ENCODE measurements around the gene FAT3. TPM values are rescaled to one million over a fixed set of nuclear protein-coding genes. Genes with fewer than 3 reads are reported as not detected.

The FAT3 gene
- polyA plus RNA-seq, 1 donor (not counting 4 experiments of a cell fraction or from before 2014, with no cell fraction given) = 0.69 TPM

DNA sequence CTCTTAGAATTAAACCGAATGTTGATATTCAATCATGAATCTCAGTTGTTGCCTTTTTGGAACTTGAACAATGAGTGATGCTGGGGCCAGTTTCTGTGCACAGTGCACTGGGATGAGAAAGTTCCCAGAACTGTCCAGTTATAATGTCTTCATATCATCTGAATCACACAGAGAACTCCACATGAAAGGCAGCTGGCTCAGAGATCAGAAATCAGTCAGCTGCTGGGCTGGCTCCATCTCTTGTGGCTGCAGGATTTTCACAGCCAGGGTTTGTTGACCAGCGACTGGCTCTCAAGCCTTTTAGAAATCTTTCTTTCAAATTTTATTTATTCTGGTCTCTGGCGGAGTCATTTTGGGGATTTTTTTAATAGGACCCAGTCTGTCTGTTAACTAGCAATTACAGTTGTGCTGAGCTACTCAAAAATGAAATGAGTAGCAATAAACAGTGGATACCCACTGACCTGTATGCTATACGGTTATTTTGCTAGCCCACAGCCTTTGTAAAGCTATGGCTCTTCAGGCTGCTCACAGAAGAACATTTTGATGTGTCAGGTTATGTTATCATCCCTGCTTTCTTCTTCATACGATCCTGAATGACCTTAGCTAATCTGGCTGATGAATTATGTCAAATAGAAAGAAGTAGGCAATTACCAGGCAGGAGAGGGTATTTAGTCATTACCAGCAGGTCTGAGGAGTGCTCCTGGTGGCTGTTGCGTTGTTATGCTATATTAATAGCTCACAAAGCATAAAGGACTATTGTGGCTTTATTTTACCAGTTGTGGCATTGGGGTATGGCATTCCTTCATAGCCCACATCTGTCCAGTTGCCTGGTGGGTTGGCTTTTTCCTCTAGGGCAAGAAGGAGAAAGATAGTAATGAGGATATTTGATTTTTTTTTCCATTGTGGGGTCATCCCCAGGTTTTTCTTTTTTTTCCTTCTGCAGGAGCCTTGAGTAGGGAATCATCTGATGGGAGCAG lies 3.6 kb downstream of the FAT3 start:
- Histone ChIP-seq H3K4me1 (ENCODE audit: control insufficient read depth, extremely low read depth, insufficient read depth, low read length) (peaks cover 2% of the 10 kb centered on the region), H3K4me3 (ENCODE audit: control insufficient read depth in 2 of 3, extremely low read depth in 1 of 3, insufficient read depth in 2 of 3, low read depth in 1 of 3, low read length in 3 of 3) (no peak overlapping the region), H3K27me3 (ENCODE audit: control insufficient read depth, extremely low read depth, insufficient read depth, low read length) (peaks cover 54% of the 10 kb centered on the region), H4K20me1 (ENCODE audit: control insufficient read depth, extremely low read depth, insufficient read depth, low read length) (no peaks in the 10 kb centered on the region), H3K9ac (ENCODE audit: control insufficient read depth, extremely low read depth, insufficient read depth, low read length) (no peak overlapping the region), H3K9me1 (ENCODE audit: control insufficient read depth, extremely low read depth, insufficient read depth, low read length) (no peaks in the 10 kb centered on the region), H3K4me2 (ENCODE audit: control insufficient read depth, extremely low read depth, insufficient read depth, low read depth, low read length) (no peak overlapping the region), H3K27ac (ENCODE audit: control insufficient read depth, insufficient read depth, low read length) (no peak overlapping the region), H3K9me3 (ENCODE audit: control insufficient read depth, low read depth, low read length) (no peaks in the 10 kb centered on the region), H3K36me3 (ENCODE audit: control insufficient read depth in 2 of 2, extremely low read depth in 1 of 2, insufficient read depth in 2 of 2, low read length in 2 of 2) (no peaks in the 10 kb centered on the region), H3K79me2 (ENCODE audit: control insufficient read depth, insufficient read depth, low read length) (no peaks in the 10 kb centered on the region), H2AFZ (ENCODE audit: control insufficient read depth, low read length) (no peak overlapping the region)
- DNase-seq (ENCODE audit: low read depth, low spot score) (no peak), FAIRE-seq (no peak)
- dilution Hi-C loops (cut with MboI; ENCODE audit: extremely low pct_ligation_motif_present, low sequenced_read_pairs) = no loop called here
- TF ChIP-seq, protein P1, sequence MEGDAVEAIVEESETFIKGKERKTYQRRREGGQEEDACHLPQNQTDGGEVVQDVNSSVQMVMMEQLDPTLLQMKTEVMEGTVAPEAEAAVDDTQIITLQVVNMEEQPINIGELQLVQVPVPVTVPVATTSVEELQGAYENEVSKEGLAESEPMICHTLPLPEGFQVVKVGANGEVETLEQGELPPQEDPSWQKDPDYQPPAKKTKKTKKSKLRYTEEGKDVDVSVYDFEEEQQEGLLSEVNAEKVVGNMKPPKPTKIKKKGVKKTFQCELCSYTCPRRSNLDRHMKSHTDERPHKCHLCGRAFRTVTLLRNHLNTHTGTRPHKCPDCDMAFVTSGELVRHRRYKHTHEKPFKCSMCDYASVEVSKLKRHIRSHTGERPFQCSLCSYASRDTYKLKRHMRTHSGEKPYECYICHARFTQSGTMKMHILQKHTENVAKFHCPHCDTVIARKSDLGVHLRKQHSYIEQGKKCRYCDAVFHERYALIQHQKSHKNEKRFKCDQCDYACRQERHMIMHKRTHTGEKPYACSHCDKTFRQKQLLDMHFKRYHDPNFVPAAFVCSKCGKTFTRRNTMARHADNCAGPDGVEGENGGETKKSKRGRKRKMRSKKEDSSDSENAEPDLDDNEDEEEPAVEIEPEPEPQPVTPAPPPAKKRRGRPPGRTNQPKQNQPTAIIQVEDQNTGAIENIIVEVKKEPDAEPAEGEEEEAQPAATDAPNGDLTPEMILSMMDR (optimal IDR thresholded peaks at IDR 0.05 in 1 of 3, IDR thresholded peaks at IDR 0.05 in 1 of 3, conservative IDR thresholded peaks at IDR 0.05 in 1 of 3; ENCODE audit: extremely low read depth in 1 of 3, insufficient read depth in 2 of 3, low read length in 3 of 3) = no peak
- TF ChIP-seq EZH2 (IDR thresholded peaks at IDR 0.05; ENCODE audit: low read length) = peak; percentile 18

DNA sequence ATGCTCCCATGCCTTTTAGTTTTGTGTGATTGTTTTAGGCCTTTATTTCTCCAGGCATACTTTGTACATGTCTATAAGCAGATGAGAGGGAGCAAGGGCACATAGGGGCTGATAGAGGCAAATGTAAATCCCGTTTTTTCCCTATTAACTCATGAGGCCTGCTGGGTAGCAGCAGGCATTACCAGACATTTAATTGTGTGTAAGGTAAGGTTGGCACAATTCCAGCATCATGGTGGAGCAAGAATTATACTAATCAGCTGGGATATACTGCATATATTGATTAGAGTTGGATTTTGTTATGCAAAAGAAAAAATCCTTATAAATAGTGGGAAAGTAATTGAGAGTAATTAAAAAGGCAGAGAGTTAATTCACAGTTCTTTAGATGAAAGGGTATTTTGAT lies 12.2 kb downstream of the FAT3 start:
- TF ChIP-seq, protein P1 (optimal IDR thresholded peaks at IDR 0.05 in 1 of 3, IDR thresholded peaks at IDR 0.05 in 1 of 3, conservative IDR thresholded peaks at IDR 0.05 in 1 of 3; ENCODE audit: extremely low read depth in 1 of 3, insufficient read depth in 2 of 3, low read length in 3 of 3) = no peak
- no peak for TF ChIP-seq EZH2 (IDR thresholded peaks at IDR 0.05; ENCODE audit: low read length)
- Histone ChIP-seq H3K36me3 (ENCODE audit: control insufficient read depth in 2 of 2, extremely low read depth in 1 of 2, insufficient read depth in 2 of 2, low read length in 2 of 2) (no peaks in the 10 kb centered on the region), H3K4me1 (ENCODE audit: control insufficient read depth, extremely low read depth, insufficient read depth, low read length) (no peaks in the 10 kb centered on the region), H3K9me3 (ENCODE audit: control insufficient read depth, low read depth, low read length) (no peaks in the 10 kb centered on the region), H3K27me3 (ENCODE audit: control insufficient read depth, extremely low read depth, insufficient read depth, low read length) (no peaks in the 10 kb centered on the region), H3K9me1 (ENCODE audit: control insufficient read depth, extremely low read depth, insufficient read depth, low read length) (no peaks in the 10 kb centered on the region), H3K4me2 (ENCODE audit: control insufficient read depth, extremely low read depth, insufficient read depth, low read depth, low read length) (no peak overlapping the region), H3K27ac (ENCODE audit: control insufficient read depth, insufficient read depth, low read length) (no peak overlapping the region), H2AFZ (ENCODE audit: control insufficient read depth, low read length) (no peak overlapping the region), H3K9ac (ENCODE audit: control insufficient read depth, extremely low read depth, insufficient read depth, low read length) (no peak overlapping the region), H4K20me1 (ENCODE audit: control insufficient read depth, extremely low read depth, insufficient read depth, low read length) (no peaks in the 10 kb centered on the region), H3K79me2 (ENCODE audit: control insufficient read depth, insufficient read depth, low read length) (no peaks in the 10 kb centered on the region), H3K4me3 (ENCODE audit: control insufficient read depth in 2 of 3, extremely low read depth in 1 of 3, insufficient read depth in 2 of 3, low read depth in 1 of 3, low read length in 3 of 3) (no peak overlapping the region)
- FAIRE-seq (no peak), DNase-seq (ENCODE audit: low read depth, low spot score) (no peak)
- dilution Hi-C loops (cut with MboI; ENCODE audit: extremely low pct_ligation_motif_present, low sequenced_read_pairs) = no loop called here
